GM19351 (cell line): Measurements from ENCODE around the gene D2HGDH.
"Not testable (repeated sequence)": the region's sequence is repeated elsewhere in the genome, so short reads cannot be mapped to it uniquely, and the experiment has no call there.

Source experiments
- ATAC-seq: cut with Tn5 transposase; IDR thresholded peaks from one replicate; pipeline ENCODE4 v1.9.1; 2021; ENCODE audit warnings: mild to moderate bottlenecking, moderate library complexity; ENCODE audit not compliant: unreplicated experiment

D2HGDH gene

GRCh38 chr2:241817126-241817820 lies 82.8 kb downstream of the D2HGDH start:
- ATAC-seq = no peak

- not testable (repeated sequence) for ATAC-seq
Measured at GRCh38 chr2:241817821-241818215, 83.4 kb downstream of the D2HGDH start.
